HG03457 (cell line): ENCODE data around the gene COL6A3.
"Not testable (repeated sequence)": the region's sequence is repeated elsewhere in the genome, so short reads cannot be mapped to it uniquely, and the experiment has no call there.

Experiments
- ATAC-seq: cut with Tn5 transposase; IDR thresholded peaks from one replicate; pipeline ENCODE4 v1.9.1; 2021; ENCODE audit warnings: moderate number of reproducible peaks; ENCODE audit not compliant: unreplicated experiment

COL6A3 gene

DNA sequence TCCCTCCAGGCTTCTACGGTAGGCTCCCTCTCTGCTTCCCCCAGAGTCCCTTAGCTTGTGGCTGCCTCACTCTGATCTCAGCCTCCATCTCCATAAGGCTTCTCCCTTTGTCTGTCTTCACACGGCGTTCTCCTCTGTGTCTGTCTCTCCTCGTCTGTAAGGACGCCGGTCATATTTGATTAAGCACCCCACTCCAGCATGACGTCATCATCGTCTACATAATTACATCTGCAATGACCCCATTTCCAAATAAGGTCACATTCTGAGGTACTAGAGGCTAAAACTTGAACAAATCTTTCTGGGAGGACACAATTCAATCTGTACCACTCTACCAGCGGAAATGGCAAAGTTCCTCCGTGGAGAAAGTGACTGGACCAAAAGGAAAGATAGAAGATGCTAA, 8.3 kb upstream of the COL6A3 start:
- ATAC-seq: no peak

- no peak for ATAC-seq
These were observed 7.7 kb upstream of the COL6A3 start for GRCh38 chr2:237421542-237422116.

- no peak for ATAC-seq
These were observed 4.3 kb upstream of the COL6A3 start for GRCh38 chr2:237418300-237418699.

DNA sequence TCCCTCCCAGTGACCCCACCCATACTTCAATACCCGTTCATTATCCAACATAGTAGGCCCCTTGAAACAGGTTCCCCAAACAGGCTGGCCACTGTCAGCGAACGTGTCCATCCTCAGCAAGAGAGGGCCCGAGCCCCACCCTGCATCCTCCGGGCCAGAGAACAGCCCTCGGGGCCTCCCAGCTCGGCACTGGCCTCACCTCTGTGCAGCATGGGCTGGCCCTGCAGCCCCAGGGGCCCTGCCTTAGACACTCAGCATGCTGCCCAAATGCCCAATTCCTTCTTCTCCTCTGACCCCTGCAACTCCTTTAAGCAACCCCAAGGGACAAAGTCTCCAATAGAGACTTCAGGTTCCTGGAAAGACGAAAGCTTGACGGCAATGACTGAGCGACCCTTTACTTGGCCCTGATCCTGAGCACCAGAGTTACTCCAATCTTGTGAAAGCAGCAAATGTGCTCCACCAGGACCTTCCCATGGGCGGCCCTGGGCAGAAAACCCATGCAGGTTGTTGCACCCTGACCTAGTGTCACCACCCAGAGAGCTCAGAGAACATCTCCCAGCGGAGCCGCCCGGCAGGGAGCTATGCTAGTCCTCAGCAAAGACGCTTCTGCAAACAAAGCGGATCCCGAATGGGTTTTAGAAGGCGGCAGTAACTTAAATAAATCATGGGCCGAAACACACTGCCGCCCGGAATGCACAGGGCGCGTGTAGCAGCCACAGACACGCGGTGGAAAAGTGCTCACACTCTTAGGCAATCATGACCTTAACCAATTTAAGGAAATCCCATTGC, 782 bp downstream of the COL6A3 start:
- ATAC-seq: no peak

DNA sequence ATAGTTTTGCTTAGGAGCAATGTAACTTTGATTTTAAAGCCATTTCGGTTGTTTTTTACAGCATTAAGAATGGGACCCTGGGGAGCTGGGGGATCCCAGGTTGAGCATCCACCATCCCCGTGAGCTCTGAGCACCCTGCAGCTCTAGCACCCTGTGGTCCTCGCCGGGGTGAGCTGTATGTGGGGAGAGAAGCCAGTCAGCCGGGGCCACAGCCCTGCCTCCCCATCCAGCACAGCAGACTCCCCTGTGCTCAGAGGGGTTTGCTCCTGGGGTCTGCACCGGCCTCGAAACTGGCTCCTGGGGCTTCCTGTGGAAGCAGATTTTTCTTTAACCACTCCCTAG, 1.3 kb downstream of the COL6A3 start:
- no peak for ATAC-seq

DNA sequence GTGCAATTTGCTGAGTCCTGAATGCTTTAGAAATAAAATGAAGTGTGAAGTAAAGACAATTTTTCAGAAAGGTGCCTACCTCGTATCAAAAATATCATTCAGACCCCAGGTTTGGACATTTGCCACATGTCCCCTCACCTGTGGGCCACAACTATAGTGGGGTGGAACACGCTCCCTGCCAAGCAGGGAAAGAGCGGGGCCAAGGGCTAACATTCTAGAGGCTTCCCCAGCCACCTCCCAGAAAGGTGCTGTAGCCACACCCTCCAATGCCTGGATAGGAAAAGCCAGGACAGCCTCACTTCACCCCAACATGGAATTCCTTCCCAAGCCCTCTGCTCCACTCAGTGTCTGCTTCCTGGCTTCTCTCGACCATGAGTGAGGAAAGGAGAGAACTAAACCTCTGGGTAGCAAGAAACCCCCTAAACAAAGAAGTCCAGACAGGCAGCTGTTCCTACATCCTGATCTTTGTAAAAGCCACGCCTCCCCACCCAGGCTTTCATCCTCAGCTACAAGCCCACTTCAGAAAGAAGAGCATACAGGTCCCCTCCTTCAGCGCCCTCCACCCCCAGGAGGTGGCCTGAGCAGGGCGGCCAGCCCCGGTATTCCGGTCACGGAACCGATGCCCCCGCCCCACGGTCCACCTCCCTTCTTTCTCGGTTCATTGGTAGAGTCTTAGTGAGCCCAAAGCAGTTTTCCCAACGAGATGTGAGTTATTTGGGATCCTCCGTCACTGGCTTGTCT, 2.1 kb downstream of the COL6A3 start:
- ATAC-seq: no peak

GRCh38 chr2:237411092-237411601, 2.8 kb downstream of the COL6A3 start:
- ATAC-seq: no peak

DNA sequence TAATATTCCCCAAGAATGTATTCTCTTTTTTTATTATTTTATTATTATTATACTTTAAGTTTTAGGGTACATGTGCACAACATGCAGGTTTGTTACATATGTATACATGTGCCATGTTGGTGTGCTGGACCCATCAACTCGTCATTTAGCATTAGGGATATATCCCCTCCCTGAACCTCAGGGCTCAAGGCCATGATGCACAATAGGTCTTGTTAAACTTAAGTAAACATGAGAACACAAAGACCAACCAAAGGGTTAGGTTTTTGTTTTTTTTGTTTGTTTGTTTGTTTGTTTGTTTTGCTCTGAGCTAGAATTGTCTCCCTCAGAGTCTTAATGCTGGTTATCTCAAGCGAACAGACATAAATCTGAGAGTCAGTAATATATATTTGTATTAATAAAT, 4.7 kb downstream of the COL6A3 start:
- ATAC-seq: not testable (repeated sequence)

GRCh38 chr2:237408335-237409000, 5.5 kb downstream of the COL6A3 start:
- ATAC-seq: no peak

DNA sequence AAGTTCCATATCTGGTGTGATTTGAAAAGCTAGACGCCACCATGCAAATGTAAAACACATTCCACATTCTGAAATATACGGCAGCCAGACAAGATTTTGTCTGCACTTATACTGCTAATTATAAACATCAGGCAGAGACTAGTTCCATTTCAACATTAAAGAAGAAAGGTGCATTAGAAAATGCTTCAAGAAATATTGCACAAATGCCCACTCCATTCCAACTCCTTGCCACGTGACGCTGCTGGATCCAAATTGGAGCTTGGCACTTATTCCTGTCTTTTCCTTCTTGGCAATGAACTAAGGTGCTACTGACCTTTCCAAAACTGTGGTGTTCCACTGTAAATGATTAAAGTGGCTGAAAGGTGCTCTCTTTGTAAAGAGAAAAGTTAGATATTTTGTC, 6.3 kb downstream of the COL6A3 start:
- no peak for ATAC-seq

DNA sequence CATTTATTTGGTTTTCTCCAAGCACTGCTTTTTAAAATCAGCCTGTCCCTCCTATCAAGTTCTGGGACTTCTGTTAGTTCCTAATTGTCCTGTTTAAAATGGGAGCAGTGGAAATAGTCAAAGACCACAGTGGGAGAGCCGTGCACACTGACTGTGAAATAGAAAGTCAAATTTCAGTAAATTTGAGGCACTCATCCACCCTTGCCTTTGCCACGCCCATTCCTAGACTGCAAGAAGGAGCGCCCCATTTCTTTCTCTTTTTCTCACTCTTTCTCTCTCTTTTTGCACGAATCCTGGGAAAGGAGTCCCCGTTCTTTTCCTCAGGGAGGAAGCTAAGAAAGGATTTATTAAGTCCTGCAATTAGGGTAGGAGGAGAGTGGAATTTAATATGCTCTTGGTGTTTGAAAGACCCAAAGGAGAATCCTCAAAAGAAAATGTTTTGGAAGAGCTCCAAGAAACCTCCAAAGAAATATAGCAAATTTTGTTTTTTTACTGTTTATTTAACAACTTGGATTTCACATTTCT, 7.5 kb downstream of the COL6A3 start:
- no peak for ATAC-seq

DNA sequence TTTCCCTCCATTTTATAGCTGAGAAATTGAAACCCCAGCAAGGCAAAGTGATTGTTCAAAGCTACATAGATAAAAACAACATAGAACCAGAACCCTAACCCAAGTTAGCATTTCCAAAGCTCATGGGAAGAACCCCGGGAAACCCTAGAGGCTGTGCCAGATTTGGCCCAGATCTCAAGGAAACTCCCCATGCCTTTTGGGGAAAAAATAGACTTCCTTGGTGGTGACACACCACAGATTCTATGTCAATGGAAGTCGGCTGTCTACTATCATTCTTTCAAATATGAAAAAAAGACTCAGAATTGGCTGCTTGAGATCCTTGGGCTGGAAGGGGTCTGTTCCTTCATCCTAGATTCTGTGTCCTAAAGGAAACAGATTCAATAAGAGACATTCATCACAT, 8.4 kb downstream of the COL6A3 start:
- no peak for ATAC-seq

- ATAC-seq: no peak
These were observed 8.9 kb downstream of the COL6A3 start for GRCh38 chr2:237405006-237405559.

- ATAC-seq: no peak
These were observed 9.6 kb downstream of the COL6A3 start for GRCh38 chr2:237404413-237404812.

- no peak for ATAC-seq
These were observed 10.7 kb downstream of the COL6A3 start for GRCh38 chr2:237403024-237403882.

DNA sequence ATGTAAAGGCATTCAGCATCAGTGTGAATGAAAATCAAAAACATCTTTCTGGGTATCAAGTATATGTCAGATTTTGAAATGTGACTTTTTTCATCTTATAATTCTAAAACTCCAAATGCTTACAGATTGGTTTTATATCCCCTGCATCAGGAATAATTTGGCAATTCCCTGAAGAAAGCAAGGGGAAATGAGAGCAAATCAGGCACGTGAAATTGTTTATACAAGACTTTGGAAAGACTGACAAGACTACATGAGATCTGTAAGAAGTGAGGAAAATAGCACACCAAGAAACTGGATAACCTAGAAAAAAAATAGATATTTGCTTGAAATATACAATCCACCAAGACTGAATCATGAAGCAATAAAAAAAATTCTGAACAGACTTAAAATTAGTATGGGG, 13.8 kb downstream of the COL6A3 start:
- no peak for ATAC-seq

- ATAC-seq: no peak
These were observed 16.9 kb downstream of the COL6A3 start for GRCh38 chr2:237397072-237397471.

GRCh38 chr2:237393523-237393922, 20.4 kb downstream of the COL6A3 start:
- no peak for ATAC-seq

GRCh38 chr2:237392186-237392585, 21.8 kb downstream of the COL6A3 start:
- no peak for ATAC-seq

DNA sequence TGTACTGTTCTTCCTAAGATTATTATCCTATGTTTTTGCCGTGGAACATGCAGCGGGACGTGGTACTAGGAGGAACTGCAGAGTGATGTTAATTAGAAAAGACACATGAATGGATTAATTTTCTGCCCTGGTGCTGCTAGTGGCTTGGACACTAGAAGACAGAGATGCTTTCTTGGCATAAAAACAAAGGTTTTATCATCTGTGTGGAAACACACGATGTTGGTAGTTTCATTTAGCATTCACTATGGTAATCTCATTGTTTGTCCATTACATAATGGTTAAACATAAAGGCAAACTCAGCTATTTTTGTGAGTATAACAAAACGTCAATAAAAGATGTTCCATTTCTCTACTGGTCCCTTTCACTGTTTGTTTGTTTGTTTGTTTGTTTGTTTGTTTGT, 22.8 kb downstream of the COL6A3 start:
- ATAC-seq: no peak
